ENCODE measurements around the gene CGB5.
"Not testable (repeated sequence)": the region's sequence is repeated elsewhere in the genome, so short reads cannot be mapped to it uniquely, and the experiment has no call there.

The CGB5 gene

DNA sequence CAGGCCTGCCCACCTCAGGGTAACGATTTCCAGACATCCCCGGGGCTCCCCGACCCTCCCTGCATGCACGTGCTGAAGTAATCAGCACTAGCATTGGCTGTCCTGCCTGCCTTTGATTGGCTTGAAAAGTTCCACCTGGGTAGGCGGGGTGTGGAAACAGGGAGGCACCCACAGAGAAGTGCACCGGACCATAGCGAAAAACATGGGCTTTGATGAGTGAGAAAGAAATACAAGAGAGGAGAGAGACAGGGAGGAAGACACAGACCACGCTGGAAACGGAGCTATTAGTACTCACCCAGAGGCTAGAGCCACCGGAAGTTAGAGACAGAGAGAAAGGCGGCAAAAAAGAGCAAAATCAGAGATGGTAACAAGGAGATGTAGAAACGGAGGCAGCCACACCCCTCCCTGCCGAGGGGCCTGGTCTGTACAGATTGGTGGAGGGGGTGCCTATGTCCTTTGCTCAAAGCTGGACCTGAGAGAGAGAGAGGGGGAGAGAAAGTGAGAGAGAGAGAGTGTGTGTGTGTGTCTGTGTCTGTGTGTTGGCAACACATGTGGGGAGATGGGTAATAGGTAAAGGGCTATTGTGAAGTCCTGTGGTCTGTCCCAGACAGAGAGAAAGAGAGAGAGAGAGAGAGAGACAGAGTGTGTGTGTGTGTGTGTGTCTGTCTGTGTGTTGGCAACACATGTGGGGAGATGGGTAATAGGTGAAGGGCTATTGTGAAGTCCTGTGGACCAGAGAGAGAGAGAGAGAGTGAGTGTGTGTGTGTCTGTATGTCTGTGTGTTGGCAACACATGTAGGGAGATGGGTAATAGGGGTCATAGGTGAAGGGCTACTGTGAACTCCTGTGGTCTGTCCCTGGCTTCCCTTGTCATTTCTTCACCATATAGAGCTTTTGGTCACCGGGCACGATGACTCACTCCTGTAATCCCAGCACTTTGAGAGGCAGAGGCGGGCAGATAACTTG, 22.4 kb upstream of the CGB5 start:
- peak; percentile 54 for DNase-seq (ENCODE audit: low read depth)

DNA sequence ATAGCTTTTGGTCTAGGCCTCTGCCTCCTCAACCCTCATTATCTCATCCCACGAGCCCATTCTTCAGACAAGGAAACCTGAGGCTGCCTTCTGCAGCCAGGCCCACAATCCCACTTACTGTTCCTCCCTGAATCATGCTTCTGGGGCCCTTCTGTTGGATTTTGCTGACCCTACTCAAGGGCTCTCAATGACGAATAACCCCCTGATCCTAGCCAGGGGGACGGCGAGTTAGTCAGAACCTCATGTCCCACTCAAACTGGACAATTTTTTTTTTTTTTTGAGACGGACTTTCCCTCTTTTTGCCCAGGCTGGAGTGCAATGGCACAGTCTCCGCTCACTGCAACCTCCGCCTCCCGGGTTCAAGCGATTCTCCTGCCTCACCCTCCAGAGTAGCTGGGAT, 21.5 kb upstream of the CGB5 start:
- no peak for DNase-seq (ENCODE audit: low read depth)

DNA sequence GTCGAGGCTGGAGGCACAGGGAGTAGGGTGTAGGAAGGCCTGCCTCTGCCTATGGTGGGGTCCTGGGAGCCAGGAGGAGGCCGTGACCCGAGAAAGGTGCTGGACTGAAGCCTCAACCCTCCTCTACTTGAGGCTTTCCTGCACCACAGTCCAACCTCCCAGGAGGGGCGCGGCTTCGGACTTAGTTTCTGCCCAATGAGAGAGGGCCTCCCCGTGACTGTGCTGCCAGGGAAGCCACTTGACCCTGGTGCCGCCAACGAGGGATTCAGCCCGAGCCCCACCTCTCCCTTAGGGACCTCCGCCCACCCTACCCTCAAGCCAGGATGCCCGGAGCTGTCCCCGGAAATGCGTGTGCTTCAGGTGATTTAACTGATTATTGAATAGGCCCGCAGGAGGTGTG, 19.4 kb upstream of the CGB5 start, which contains the start of gene CGB3:
Gene CGB3, minus strand, starts transcription at position 101 of the 400 bp plus-strand sequence. CDS start 362 bp downstream, outside the sequence.
- not testable (repeated sequence) for DNase-seq (ENCODE audit: low read depth)

DNA sequence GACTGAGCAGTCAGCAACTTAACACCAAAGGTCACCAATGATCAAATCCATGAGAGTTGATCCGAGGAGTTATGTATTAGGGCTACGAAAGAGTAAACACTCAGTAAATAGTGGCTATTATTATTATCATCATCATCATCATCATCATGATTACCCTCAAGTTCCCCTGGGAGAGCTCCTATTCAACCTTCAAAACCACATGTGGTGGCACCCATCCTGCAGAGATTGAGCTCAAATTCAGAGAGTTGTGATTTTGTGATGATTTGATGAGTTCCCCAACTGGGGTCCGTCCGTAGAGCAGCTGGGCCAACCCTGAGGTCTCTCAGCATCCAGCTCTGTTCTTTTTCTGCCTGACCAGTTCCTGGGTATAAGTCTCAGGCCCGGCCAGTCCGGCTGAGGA, 18.6 kb upstream of the CGB5 start:
- not testable (repeated sequence) for DNase-seq (ENCODE audit: low read depth)

DNA sequence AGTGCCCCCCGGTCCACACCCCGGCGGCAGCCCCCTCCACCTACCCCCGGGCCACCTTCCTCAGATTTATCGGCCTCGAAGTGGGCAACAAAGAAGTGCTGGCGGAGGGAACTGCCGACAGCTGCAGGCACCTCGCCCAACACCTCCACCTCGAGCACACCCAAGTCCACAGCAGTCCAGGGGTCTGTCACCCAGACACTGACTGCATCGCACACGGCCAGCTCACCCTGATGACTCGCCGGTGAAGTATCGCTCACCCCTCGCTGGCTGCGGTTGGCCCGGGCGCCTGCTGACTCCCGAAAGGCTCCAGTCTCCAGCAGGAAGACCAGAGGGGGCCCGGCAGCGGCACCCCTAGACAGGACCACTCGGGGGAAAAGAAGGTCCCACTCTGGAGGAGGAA, 18.0 kb upstream of the CGB5 start:
- DNase-seq (ENCODE audit: low read depth), result not testable (repeated sequence)

DNA sequence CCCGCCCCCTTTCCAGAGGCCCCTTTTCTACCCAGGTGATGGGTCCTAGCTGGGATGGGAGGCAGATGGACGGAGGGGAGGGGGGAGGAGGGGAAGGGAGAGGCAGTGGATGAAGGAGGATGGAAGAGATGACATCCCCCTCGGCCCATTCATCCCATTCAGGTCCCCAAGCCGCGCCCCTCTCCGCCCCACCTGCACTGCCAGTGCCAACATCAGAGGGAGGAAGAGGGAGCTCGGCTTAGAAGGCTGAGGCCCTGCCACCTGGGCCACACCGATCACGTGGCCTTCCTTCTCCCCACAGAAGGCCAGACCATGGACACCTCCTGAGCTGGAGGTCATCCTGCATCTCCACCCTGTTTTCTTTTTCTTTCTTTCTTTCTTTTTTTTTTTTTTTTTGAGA, 15.0 kb upstream of the CGB5 start:
- DNase-seq (ENCODE audit: low read depth), result not testable (repeated sequence)

DNA sequence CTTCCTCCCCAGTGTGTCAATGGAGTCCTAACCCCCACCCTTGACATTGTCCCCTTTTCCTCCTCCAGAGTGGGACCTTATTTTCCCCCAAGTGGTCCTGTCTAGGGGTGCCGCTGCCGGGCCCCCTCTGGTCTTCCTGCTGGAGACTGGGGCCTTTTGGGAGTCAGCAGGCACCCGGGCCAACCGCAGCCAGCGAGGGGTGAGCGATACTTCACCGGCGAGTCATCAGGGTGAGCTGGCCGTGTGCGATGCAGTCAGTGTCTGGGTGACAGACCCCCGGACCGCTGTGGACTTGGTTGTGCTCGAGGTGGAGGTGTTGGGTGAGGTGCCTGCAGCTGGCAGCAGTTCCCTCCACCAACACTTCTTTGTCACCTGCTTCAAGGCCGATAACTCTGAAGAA, 13.9 kb upstream of the CGB5 start:
- not testable (repeated sequence) for DNase-seq (ENCODE audit: low read depth)

DNA sequence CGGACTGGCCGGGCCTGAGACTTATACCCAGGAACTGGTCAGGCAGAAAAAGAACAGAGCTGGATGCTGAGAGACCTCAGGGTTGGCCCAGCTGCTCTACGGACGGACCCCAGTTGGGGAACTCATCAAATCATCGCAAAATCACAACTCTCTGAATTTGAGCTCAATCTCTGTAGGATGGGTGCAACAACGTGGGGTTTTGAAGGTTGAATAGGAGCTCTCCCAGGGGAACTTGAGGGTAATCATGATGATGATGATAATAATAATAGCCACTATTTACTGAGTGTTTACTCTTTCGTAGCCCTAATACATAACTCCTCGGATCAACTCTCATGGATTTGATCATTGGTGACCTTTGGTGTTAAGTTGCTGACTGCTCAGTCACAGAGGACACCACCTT, 13.3 kb upstream of the CGB5 start:
- not testable (repeated sequence) for DNase-seq (ENCODE audit: low read depth)

DNA sequence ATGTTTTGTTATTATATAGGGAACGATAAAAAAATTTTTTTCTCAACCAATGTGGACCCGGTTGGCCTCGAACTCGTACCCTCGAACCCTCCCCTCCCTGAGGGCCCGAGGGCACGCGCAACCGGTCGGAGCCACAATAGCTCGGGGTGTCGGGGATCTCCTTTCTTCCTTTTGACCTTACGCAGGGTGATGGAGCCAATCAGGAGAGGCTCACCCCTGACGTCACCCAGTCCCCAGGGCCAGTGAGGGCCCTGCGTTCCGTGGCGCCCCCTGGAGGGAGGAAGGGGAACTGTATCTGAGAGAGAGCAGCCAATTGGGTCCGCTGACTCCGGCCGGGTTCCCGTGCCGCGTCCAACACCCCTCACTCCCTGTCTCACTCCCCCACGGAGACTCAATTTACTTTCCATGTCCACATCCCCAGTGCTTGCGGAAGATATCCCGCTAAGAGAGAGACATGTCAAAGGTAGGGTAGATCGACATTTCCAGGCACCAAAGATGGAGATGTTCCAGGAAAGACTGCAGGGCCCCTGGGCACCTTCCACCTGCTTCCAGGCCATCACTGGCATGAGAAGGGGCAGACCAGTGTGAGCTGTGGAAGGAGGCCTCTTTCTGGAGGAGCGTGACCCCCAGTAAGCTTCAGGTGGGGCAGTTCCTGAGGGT, 11.9 kb upstream of the CGB5 start, which contains the start of gene CGB2:
Gene CGB2, plus strand, starts transcription at position 249 of the 660 bp plus-strand sequence. Its CDS starts 206 bp downstream, at position 455.
- not testable (repeated sequence) for DNase-seq (ENCODE audit: low read depth)

DNA sequence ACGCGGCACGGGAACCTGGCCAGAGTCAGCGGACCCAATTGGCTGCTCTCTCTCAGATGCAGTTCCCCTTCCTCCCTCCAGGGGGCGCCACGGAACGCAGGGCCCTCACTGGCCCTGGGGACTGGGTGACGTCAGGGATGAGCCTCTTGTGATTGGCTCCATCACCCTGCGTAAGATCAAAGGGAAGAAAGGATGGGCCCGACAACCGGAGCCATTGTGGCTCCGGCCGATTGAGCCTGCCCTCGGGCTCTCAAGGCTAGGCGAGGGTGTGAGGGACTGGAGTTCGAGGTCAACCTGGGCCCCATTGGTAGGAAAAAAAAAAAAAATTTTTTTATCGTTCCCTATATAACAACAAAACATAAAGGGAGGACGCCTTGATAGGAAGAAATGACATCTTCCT, 6.8 kb upstream of the CGB5 start, which contains the start of gene CGB1:
Gene CGB1, minus strand, starts transcription at position 81 of the 400 bp plus-strand sequence. CDS start 184 bp downstream, outside the sequence.
- DNase-seq (ENCODE audit: low read depth), result not testable (repeated sequence)

DNA sequence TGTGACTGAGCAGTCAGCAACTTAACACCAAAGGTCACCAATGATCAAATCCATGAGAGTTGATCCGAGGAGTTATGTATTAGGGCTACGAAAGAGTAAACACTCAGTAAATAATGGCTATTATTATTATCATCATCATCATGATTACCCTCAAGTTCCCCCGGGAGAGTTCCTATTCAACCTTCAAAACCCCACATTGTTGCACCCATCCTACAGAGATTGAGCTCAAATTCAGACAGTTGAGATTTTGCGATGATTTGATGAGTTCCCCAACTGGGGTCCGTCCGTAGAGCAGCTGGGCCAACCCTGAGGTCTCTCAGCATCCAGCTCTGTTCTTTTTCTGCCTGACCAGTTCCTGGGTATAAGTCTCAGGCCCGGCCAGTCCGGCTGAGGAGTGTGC, 5.5 kb upstream of the CGB5 start:
- not testable (repeated sequence) for DNase-seq (ENCODE audit: low read depth)

DNA sequence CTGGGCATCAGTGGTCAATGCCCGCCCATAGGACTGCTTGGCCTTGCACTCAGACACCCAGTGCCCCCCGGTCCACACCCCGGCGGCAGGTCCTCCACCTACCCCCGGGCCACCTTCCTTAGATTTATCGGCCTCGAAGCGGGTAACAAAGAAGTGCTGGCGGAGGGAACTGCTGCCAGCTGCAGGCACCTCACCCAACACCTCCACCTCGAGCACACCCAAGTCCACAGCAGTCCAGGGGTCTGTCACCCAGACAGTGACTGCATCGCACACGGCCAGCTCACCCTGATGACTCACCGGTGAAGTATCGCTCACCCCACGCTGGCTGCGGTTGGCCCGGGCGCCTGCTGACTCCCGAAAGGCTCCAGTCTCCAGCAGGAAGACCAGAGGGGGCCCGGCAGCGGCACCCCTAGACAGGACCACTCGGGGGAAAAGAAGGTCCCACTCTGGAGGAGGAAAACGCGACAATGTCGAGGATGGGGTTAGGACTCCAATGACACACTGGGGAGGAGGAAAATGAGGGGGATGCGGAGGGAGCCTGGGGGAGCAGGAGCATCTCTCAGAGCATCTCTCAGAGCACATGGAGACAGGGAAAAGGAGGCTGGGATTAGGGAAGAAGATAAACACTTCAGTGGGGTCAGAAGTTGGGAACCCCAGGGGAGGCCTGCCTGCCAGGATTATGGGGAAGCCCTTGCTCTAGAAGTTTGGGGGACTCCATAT, 4.9 kb upstream of the CGB5 start:
- DNase-seq (ENCODE audit: low read depth), result not testable (repeated sequence)

DNA sequence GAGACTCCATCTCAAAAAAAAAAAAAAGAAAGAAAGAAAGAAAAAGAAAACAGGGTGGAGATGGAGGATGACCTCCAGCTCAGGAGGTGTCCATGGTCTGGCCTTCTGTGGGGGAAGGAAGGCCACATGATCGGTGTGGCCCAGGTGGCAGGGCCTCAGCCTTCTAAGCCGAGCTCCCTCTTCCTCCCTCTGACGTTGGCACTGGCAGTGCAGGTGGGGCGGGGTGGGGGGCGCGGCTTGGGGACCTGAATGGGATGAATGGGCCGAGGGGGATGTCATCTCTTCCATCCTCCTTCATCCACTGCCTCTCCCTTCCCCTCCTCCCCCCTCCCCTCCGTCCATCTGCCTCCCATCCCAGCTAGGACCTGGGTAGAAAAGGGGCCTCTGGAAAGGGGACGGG, 3.9 kb upstream of the CGB5 start:
- not testable (repeated sequence) for DNase-seq (ENCODE audit: low read depth)

DNA sequence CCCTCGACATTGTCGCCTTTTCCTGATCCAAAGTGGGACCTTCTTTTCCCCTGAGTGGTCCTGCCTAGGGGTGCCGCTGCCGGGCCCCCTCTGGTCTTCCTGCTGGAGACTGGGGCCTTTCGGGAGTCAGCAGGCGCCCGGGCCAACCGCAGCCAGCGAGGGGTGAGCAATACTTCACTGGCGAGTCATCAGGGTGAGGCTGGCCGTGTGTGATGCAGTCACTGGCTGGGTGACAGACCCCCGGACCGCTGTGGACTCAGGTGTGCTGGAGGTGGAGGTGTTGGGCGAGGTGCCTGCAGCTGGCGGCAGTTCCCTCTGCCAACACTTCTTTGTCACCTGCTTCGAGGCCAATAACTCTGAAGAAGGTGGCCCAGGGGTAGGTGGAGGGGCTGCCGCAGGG, 1.5 kb upstream of the CGB5 start:
- no peak for DNase-seq (ENCODE audit: low read depth)

DNA sequence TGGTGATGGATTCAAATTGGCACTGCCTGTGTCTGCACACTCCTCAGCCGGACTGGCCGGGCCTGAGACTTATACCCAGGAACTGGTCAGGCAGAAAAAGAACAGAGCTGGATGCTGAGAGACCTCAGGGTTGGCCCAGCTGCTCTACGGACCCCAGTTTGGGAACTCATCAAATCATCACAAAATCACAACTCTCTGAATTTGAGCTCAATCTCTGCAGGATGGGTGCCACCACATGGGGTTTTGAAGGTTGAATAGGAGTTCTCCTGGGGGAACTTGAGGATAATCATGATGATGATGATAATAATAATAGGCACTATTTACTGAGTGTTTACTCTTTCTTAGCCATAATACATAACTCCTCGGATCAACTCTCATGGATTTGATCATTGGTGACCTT, 982 bp upstream of the CGB5 start:
- not testable (repeated sequence) for DNase-seq (ENCODE audit: low read depth)

DNA sequence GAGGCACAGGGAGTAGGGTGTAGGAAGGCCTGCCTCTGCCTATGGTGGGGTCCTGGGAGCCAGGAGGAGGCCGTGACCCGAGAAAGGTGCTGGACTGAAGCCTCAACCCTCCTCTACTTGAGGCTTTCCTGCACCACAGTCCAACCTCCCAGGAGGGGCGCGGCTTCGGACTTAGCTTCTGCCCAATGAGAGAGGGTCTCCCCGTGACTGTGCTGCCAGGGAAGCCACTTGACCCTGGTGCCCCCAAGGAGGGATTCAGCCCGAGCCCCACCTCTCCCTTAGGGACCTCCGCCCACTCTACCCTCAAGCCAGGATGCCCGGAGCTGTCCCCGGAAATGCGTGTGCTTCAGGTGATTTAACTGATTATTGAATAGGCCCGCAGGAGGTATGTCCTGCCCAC, 5.4 kb downstream of the CGB5 start, which contains the start of gene CGB8:
Gene CGB8, minus strand, starts transcription at position 101 of the 400 bp plus-strand sequence. CDS start 372 bp downstream, outside the sequence.
- not testable (repeated sequence) for DNase-seq (ENCODE audit: low read depth)

DNA sequence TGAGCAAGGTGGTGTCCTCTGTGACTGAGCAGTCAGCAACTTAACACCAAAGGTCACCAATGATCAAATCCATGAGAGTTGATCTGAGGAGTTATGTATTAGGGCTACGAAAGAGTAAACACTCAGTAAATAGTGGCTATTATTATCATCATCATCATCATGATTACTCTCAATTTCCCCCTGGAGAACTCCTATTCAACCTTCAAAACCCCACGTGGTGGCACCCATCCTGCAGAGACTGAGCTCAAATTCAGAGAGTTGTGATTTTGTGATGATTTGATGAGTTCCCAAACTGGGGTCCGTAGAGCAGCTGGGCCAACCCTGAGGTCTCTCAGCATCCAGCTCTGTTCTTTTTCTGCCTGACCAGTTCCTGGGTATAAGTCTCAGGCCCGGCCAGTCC, 6.2 kb downstream of the CGB5 start:
- not testable (repeated sequence) for DNase-seq (ENCODE audit: low read depth)

DNA sequence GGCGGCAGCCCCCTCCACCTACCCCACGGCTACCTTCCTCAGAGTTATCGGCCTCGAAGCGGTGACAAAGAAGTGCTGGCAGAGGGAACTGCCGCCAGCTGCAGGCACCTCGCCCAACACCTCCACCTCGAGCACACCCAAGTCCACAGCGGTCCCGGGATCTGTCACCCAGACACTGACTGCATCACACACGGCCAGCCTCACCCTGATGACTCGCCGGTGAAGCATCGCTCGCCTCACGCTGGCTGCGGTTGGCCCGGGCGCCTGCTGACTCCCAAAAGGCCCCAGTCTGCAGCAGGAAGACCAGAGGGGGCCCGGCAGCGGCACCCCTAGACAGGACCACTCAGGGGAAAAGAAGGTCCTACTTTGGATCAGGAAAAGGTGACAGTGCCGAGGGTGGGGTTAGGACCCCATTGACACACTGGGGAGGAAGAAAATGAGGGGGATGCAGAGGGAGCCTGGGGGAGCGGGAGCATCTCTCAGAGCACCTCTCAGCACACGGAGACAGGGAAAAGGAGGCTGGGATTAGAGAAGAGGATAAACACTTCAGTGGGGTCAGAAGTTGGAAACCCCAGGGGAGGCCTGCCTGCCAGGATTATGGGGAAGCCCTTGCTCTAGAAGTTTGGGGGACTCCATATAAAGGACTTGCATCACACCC, 6.9 kb downstream of the CGB5 start:
- not testable (repeated sequence) for DNase-seq (ENCODE audit: low read depth)

DNA sequence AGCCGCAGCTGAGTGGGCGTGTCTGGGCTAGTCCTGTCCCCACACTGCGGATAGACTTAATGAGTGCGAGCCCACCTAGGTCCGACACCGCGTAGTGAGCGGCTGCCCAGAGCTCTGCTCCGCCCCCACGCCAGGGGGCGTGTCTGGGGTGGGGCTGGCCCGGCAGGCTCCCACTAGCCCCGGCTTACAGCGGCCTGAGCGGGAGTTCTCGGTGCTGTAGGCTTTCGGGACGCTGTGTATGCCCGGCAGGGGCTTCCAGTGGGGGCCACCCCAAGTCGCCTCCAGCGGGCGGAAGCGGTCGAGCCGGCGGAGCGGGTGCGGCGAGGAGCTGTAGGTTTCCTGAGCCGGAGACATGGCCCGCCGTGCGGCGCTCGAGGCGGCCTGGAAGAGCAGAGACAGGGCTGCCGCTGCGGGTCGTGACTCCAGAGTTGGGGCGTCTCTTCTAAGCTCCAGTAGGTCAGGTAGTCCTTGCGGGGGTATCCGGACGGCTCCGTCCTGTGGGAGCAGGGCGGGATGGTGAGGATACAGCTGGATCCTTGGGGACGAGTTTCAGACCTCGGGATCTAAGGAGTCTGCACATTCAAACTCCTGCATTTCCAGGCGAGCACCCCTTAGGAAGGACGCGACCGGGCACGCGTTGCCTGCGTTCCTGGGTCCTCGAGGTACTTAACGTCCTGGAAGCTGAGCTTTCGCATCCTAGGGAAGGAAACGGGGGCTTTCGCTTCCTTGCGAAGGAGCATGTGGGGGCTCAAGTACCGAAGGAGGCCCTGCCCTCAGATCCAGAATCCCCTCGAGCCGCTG, 12.7 kb downstream of the CGB5 start:
- peak; percentile 6 for DNase-seq (ENCODE audit: low read depth)

DNA sequence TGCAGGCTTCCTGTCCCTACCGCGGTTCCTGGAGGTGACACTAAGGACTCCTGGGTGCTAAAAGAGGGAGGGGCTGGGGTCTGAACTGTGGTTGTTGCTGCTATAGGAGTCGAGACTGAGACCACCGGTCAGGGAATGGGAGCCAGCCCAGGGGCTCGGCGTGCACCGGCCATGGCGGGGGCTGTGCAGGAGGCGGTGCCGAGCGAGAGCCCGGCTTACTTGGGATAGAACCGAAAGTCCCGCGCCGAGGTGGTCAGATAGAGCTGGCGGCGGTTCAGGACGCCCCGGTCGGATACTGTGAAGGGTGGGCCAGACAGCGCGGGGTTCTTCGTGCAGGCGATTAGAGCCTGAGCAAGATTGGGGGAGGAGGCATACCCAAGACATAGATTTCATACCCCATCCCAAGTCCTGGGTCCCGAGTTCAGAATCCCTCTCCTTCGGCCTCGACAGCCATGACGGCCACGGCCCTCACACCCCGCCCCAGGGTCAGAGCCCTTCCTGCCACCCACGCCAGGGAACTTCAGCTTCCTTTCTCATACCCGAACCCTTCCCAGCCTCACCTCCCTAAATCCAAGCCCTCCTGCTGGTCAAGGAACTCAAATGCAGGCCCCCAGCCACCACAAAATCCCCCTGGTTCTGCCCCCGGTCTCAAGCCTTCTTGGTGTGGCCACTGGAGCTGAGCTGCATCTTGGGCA, 13.4 kb downstream of the CGB5 start:
- DNase-seq (ENCODE audit: low read depth), result not testable (repeated sequence)
